Measurements from ENCODE around the gene GSG1. TPM values are rescaled to one million over a fixed set of nuclear protein-coding genes. Genes with fewer than 3 reads are reported as not detected.

The GSG1 gene
- total RNA-seq, 1 experiment from 2014 or later: not detected

DNA sequence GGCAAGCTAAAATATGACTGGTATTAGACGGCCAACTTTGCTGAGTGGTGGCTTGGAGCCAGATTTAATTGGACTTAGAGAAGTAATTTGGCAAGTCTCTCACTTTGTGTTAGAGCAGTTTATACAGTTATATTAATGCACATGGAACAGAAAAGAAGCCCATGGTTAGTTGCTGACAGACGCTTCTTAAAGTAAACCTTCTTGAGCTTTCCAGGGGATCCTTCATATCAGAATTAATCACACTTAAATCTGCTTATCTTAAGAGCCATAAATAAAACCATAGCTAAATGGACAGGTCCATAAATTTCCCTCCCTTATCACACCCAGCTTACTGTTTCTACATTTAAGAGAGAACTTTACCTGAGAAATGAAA, 9.6 kb downstream of the GSG1 start:
- no peak for DNase-seq (ENCODE audit: low read depth, low spot score)
- no peak overlapping the region; the same call in 1 of the 2 replicates for H3K27ac ChIP-seq (ENCODE audit: low read depth, low read length)
- H3K4me1 ChIP-seq (ENCODE audit: control insufficient read depth in 1 of 2, insufficient read depth in 2 of 2, low read length in 2 of 2): peaks cover 21 to 50% of the 10 kb centered on the region in 2 experiments
- H4K20me1 ChIP-seq (ENCODE audit: insufficient read depth): no peaks in the 10 kb centered on the region
- H3K79me2 ChIP-seq (ENCODE audit: insufficient read depth, low read length): no peaks in the 10 kb centered on the region
- intact Hi-C loops (cut with micrococcal nuclease): loop anchor here (10.0 kb wide), 1 partner anchor 279 kb away; the partner anchor contains the start of gene DDX47
- no peak for ATAC-seq
- H2AFZ ChIP-seq (ENCODE audit: low read depth, low read length, poor library complexity, severe bottlenecking): peak overlapping the region; percentile 24
- no peaks in the 10 kb centered on the region for H3K27me3 ChIP-seq (ENCODE audit: insufficient read depth, low read length)
- H3K4me3 ChIP-seq (replicated peaks in 1 of 2; ENCODE audit: low read depth in 1 of 2, low read length in 2 of 2): peak overlapping the region in 1 of 2 experiments; percentile 20; a peak in 1 of 4 replicates
- no peaks in the 10 kb centered on the region for H3K9me2 ChIP-seq (ENCODE audit: insufficient read depth)
- CTCF ChIA-PET: no interaction called here
- H3K9me3 ChIP-seq (ENCODE audit: control insufficient read depth in 1 of 2, insufficient read depth in 1 of 2, low read depth in 1 of 2, low read length in 2 of 2): no peaks in the 10 kb centered on the region
- TF ChIP-seq ELF1 (IDR thresholded peaks at IDR 0.05; ENCODE audit: borderline replicate concordance, low read depth): no peak
- TF ChIP-seq EZH2 (IDR thresholded peaks at IDR 0.05): no peak
- no peak for TF ChIP-seq ZNF274 (IDR thresholded peaks at IDR 0.05; ENCODE audit: low read depth, low read length)
- no peak for TF ChIP-seq POLR2AphosphoS5 (IDR thresholded peaks at IDR 0.05; ENCODE audit: low read depth, low read length)
- TF ChIP-seq, protein P1, sequence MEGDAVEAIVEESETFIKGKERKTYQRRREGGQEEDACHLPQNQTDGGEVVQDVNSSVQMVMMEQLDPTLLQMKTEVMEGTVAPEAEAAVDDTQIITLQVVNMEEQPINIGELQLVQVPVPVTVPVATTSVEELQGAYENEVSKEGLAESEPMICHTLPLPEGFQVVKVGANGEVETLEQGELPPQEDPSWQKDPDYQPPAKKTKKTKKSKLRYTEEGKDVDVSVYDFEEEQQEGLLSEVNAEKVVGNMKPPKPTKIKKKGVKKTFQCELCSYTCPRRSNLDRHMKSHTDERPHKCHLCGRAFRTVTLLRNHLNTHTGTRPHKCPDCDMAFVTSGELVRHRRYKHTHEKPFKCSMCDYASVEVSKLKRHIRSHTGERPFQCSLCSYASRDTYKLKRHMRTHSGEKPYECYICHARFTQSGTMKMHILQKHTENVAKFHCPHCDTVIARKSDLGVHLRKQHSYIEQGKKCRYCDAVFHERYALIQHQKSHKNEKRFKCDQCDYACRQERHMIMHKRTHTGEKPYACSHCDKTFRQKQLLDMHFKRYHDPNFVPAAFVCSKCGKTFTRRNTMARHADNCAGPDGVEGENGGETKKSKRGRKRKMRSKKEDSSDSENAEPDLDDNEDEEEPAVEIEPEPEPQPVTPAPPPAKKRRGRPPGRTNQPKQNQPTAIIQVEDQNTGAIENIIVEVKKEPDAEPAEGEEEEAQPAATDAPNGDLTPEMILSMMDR (IDR thresholded peaks at IDR 0.05 in 2 of 3, conservative IDR thresholded peaks at IDR 0.05 in 1 of 3; ENCODE audit: borderline replicate concordance in 1 of 3, insufficient read depth in 1 of 3, low read depth in 2 of 3, low read length in 2 of 3): no peak
- TF ChIP-seq, protein P2, sequence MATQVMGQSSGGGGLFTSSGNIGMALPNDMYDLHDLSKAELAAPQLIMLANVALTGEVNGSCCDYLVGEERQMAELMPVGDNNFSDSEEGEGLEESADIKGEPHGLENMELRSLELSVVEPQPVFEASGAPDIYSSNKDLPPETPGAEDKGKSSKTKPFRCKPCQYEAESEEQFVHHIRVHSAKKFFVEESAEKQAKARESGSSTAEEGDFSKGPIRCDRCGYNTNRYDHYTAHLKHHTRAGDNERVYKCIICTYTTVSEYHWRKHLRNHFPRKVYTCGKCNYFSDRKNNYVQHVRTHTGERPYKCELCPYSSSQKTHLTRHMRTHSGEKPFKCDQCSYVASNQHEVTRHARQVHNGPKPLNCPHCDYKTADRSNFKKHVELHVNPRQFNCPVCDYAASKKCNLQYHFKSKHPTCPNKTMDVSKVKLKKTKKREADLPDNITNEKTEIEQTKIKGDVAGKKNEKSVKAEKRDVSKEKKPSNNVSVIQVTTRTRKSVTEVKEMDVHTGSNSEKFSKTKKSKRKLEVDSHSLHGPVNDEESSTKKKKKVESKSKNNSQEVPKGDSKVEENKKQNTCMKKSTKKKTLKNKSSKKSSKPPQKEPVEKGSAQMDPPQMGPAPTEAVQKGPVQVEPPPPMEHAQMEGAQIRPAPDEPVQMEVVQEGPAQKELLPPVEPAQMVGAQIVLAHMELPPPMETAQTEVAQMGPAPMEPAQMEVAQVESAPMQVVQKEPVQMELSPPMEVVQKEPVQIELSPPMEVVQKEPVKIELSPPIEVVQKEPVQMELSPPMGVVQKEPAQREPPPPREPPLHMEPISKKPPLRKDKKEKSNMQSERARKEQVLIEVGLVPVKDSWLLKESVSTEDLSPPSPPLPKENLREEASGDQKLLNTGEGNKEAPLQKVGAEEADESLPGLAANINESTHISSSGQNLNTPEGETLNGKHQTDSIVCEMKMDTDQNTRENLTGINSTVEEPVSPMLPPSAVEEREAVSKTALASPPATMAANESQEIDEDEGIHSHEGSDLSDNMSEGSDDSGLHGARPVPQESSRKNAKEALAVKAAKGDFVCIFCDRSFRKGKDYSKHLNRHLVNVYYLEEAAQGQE (IDR thresholded peaks at IDR 0.05; ENCODE audit: low read depth): no peak
- no peak for TF ChIP-seq CBX3 (IDR thresholded peaks at IDR 0.05; ENCODE audit: low read depth)
- TF ChIP-seq TCF7L2 (IDR thresholded peaks at IDR 0.05; ENCODE audit: borderline replicate concordance, extremely low read depth, insufficient read depth, insufficient read length): no peak
- no peak for TF ChIP-seq ZFX (IDR thresholded peaks at IDR 0.05)
- TF ChIP-seq POLR2A (IDR thresholded peaks at IDR 0.05; ENCODE audit: borderline replicate concordance, extremely low read depth, insufficient read depth, insufficient read length): no peak
- TF ChIP-seq FOSL1 (IDR thresholded peaks at IDR 0.05; ENCODE audit: low read depth): no peak
- TF ChIP-seq EZH2phosphoT487 (IDR thresholded peaks at IDR 0.05; ENCODE audit: borderline replicate concordance): no peak
- TF ChIP-seq JUND (IDR thresholded peaks at IDR 0.05): no peak
- no peak for TF ChIP-seq SP1 (IDR thresholded peaks at IDR 0.05; ENCODE audit: low read depth)
- POLR2A ChIA-PET: interaction anchor here (0.6 to 1.0 kb wide), 2 partner anchors 102 to 147 kb away, joined by 3 to 4 read pairs; partner anchors contain the start of gene EMP1
- H3K4me2 ChIP-seq (ENCODE audit: low read length): peak overlapping the region; percentile 68
- no peaks in the 10 kb centered on the region for H3K36me3 ChIP-seq (ENCODE audit: control insufficient read depth in 1 of 2, insufficient read depth in 2 of 2, low read length in 2 of 2)
- peak overlapping the region; percentile 37 for H3K9ac ChIP-seq (ENCODE audit: low read length)
- BruUV-seq (replicated peaks): no TSS peak
- RAD21 ChIA-PET (ENCODE audit: low non-redundant PET in 1 of 2, low total read pairs in 2 of 2, uncharacterized antibody in 2 of 2, unreplicated experiment in 2 of 2): no interaction called here
